HG03575 (cell line): ENCODE results near the gene PLBD2.

Experiments
- ATAC-seq: cut with Tn5 transposase; IDR thresholded peaks from one replicate; pipeline ENCODE4 v1.9.1; 2021; ENCODE audit not compliant: unreplicated experiment, insufficient number of reproducible peaks, low FRiP score; ENCODE audit errors: extremely low read depth

Gene PLBD2

DNA sequence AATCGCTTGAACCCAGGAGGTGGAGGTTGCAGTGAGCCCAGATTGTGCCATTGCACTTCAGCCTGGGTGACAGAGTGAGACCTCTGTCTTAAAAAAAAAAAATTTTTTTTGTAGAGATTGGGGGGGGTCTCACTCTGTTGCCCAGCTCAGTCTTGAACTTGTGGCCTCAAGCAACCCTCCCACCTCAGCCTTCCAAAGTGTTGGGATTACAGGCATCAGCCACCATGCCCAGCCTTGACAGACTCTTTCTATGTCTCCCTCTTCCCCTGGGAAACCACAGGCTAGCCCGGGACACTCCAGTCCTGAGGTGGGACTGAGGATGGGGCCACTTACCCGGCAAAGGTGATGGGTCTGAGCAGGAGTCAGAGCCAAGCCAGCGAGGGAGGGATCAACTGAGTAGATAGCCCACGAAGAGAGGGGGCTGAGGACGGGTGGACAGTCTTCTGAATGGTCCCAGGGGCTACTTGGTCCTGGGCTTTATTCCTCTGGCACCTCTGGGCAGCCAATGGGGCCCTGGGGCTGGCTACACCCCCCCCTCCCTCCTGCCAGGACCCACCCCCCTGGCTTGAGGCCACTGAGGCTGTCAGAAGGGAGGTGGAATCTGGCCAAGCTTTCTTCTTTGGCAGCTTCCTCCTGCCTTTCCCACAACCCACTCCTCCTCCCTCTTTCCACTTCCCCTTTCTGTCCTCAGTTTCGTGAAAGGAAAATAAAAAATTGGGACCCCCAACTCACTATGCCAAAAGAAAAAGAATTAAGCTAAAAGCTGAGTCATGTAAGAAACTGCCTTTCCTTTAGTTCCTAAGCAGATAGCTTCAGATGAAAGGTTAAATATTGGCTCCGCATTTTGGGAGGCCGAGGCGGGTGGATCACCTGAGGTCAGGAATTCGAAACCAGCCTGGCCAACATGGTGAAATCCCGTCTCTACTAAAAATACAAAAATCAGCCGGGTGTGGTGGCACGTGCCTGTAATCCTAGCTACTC lies 45.3 kb downstream of the PLBD2 start, which contains the start of gene SDS:
SDS (minus strand) TSS at position 453 of the 981 bp plus-strand sequence. CDS start 4,179 bp downstream, outside the sequence.
- no peak for ATAC-seq

DNA sequence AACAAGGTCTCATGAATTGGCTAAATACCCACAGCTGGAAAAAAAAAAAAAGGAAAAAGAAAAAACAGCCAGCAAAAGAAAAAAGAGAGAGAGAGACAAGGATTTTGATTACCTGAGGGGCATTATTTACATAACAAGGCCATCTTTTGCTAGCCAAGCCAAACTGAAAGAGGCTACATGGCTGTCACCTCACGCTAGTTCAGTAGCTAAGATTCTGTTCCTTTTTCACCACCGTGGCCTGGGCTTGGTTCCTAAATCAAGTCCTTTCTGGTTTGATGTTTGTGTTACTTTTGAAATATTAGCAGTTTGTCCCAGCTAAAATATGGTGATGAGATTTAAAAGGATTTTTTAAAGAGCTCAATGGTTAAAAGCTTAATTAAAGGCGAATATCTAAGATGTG lies 47.3 kb downstream of the PLBD2 start:
- no peak for ATAC-seq

DNA sequence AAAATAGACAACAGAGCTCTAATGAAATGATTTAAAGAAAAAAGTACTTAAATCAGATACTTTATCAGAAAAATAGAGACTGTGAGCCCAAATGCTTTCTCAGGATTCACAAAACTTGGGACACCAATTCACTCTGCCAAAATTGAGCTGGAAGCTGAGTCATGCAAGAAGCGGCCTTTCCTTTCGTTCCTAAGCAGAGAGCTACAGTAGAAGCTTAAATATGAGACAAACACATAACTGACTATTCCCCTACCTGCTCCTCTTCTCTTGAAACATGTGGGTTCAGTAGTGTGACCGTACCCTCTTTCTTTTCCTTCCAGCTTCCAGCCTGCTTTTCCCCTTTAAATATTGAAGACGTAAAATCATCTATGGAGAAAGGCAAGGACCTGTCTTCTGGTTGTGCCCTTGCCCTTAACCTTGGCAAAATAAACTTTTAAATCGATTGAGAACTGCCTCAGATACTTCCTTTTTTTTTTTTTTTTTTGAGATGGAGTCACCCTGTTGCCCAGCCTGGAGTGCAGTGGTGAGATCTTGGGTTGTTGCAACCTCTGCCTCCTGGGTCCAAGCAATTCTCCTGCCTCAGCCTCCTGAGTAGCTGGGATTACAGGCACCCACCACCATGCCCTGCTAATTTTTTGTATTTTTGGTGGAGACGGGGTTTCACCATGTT lies 49.7 kb downstream of the PLBD2 start:
- ATAC-seq = no peak

DNA sequence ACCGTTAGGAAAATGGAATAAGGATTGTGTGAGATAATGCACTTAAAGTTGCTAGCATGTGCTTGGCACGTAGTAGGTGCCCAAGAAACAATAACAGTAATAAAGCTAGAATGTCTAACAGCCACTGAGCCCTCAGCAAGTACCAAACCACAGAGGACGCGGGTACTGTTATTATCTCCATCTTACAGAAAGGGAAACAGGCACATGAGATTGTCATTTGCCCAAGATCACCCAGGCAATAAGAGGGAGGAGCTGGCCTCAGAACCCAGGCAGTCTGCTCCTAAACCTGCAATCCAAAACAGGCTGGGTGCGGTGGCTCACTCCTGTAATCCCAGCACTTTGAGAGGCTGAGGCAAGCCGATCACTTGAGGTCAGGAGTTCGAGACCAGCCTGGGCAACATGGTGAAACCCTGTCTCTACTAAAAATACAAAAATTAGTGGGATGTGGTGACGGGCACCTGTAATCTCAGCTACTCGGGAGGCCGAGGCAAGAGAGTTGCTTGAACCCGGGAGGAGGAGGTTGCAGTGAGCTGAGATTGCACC lies 50.4 kb downstream of the PLBD2 start:
- no peak for ATAC-seq

DNA sequence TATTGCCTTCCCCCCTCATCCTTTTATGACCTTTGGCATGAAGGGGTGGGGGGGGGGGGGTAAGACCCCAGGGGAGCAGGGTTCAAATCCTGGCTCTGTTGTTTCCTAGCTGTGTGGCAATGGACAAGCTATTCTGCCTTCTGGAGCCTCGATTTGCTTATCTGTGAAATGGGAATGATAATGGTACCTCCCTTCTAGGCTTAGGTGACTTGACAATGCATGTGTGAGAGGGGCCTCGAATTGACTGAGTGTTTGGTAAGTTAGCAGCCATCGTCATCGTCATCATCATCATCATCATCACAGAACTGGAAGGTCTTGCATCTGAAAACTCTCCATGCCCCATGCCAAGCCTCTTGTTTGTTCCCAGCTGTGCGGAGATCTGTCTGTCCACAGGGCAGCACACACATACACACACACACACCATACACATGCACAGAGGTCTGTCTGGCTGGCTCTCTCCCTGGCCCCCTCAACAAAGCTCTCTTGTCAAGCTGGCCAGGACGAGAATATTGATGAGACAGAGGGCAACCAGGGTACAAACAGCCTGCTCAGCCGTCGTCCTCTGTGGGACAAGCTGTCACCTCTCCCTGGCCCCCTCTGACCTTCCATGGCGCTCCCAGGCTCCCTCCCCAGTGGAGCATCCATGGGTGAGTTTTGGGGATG lies 51.2 kb downstream of the PLBD2 start:
- no peak for ATAC-seq

DNA sequence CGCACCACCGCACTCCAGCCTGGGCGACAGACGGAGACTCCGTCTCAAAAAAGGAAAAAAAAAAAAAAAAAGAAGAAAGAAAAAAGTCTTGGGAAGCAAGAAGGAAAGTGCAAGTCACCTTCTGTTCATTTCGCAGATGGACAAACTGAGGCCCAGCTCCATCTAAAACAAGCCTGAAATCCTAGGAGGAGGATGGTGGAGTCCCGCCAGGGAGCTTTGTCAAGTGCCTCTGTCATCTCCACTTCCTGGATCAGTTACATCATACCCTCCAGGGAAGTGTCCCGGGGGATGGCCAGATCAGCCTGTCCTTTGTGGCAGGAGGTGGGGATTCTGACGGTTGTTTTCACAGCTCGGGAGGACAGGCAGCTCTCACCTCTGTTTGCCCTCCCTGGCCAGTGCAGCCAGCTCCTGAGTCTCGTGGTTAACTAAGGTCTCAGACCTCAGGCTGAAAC lies 55.1 kb downstream of the PLBD2 start:
- ATAC-seq = no peak

DNA sequence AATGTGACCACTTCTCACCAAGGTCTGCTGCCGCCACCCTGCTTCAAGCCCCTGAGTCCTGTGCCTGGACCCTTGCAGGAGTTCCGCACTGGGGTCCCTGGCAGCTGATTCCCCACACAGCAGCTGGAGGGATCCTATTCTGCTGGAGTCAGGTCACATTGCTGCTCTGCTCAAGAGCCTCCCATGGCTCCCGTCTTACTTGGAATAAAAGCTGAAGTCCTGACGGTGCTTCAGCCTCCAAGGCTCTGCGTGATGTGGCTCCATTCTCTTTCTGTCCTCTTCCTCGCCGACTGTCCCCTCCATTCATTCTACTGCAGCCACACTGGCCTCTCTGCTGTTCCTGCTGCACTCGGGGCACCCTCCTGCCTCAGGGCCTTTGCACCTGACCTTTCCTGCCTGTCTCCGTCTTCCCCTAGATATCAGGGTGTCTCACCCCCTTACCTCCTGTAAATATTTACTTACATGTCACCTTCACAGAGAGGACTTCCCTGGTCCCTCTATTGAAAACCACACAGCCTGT lies 56.2 kb downstream of the PLBD2 start:
- ATAC-seq = no peak

DNA sequence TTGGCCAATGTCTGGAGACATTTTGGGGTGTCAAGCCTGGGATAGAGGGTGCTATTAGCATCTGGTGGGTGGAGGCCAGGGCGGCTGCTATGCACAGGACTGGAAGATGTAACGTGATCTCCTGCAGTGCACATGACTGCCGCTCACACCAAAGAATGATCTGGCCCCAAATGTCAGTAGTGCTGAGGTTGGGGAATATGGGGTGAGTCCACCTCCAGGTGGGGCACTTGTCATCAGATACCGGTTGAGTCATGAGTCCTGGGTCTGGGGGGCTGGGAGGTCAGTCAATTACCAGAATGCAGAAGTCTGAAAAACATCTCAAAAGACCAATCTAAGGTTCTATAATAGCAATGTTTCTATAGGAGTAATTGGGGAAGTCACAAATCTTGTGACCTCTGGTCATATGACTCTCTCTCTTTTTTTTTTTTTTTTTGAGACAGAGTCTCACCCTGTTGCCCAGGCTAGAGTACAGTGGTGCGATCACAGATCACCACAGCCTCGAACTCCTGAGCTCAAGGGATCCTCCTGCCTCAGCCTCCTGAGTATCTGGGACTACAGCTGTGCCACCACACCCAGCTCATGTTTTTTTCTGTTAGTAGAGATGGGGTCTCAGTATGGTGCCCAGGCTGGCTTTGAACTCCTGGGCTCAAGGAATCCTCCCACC lies 57.8 kb downstream of the PLBD2 start:
- no peak for ATAC-seq

DNA sequence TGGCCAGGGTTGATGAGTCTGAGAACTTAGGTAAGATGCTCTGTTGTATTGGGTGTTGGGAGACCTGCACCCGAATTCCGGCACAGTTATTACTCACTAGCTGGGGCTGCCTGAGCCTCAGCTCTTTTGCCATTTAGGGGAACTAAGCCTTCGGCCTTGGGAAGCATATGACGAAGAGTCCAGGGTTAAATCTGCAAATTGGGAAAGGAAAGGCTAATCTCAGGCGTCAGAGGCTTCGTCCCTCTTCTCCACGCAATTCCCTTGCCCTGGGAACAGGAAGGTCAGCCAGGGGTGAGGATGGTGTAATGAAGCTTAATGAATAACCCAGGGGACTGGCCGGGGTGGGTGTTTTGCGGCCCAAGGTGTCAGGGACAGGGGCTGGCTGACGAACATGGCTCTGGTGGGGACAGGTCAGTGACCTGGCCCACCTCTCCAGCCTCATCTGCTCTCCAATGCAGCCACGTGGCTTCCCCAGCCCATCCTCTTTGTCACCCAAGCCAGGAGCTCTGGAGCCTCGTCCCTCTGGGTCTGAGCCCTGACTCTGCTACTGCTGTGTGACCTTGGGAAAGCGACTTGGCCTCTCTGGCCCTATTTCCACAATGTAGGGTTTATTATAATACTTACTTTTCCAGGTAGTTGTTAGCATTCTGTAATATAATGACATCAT lies 60.0 kb downstream of the PLBD2 start:
- no peak for ATAC-seq

DNA sequence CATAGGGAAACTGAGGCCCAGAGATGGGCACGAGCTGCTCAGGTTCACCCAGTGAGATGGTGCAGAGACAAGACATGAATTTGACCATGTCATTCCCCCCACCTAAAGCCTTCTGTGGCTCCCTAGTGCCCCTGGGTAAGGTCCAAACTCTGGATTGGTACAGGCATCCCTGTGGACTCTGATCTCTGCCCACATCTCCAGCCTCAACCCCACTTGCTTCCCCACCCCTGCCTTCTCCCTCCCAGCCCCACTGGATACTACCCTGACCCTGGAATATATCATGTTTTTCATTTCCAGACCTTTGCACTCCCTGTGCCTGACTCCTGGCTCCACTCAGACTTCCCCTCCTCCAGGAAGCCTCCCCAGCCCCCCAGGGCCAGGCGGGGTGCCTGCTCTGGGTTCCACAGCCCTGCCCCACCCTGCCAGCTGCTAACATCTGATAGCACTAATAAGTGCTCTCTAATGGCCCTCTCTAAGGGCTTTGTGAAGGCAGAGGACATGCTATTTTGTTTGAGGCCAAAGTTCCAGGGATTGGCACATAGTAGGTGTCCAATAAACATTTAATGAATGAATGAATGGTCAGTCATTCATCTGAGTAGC lies 62.7 kb downstream of the PLBD2 start:
- ATAC-seq = no peak

DNA sequence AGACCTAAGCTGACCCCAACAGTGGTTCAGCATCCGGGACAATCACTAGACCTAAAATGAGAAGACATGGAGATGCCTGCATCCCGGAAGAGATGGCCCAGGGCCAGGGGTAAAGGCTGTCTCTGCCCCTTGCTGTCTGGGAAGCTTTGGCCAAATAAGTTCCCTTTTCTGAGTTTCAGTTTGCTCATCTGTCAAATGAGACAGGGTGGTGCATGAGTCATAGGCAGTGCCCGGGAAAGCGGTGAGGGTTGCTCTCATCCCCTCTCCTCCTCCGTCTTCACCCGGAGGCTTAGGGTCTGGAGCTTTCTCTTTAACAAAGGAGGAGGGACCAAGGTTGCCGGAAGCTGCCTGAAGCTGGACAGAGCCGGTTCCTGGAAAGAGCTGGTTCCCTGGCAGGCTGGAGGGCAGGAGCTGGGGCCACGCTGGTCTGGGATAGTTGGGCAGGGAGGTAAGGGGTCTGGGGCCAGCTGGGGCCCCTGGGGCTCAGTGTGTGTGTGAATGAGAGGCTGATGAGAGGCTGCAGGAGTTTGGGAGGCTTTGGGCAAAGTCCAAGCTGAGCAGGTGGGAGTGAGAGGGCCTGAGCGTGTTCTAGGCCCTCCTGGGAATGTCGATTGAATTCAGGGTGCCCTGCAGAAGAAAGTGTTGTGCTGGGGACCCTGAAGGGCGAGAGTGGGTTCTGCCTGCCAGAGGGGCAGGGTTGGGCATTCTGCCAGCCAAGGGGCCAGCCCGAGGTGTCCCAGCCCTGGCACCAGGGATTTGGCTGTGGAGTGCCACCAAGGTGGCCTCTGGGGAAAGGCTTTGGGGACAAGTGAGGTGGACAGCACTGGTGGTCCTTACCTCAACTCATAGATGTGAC lies 63.9 kb downstream of the PLBD2 start, which contains the start of gene SDSL:
SDSL (plus strand) TSS at position 351 of the 856 bp plus-strand sequence. CDS start 5,603 bp downstream, outside the sequence.
- peak; percentile 73 for ATAC-seq

DNA sequence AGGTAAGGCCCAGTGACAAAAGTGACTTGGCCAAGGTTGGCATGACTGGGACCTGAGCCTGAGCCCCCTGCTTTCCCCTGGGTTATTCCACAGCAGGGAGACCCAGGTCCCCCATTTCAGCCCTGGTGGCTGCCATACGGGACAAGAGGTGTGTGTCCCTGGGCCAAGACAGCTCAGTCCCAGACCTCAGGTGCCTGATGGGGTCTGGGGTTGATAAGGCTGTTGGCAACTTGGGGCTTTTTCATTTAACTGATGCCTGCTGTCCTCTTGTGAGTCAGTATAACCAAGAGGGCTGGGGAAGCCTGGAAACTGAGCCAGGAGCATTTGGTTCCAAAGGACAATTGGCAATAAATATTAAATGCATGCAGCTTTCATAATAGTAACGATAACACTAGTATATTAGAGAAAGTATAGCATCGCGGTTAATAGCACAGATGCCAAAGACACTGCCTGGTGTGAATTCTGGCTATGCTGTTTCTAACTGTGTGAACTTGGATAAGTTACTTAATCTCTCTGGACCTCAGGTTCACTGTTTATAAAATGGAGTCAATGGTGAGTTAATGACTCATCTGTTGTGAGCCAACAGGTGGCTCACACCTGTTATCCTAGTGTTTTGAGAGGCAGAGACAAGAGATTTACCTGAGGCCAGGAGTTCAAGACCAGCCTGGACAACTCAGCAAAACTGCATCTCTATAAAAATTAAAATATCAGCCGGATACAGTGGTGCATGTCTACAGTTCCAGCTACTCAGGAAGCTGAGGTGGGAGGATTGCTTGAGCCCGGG lies 64.7 kb downstream of the PLBD2 start:
- ATAC-seq = no peak

DNA sequence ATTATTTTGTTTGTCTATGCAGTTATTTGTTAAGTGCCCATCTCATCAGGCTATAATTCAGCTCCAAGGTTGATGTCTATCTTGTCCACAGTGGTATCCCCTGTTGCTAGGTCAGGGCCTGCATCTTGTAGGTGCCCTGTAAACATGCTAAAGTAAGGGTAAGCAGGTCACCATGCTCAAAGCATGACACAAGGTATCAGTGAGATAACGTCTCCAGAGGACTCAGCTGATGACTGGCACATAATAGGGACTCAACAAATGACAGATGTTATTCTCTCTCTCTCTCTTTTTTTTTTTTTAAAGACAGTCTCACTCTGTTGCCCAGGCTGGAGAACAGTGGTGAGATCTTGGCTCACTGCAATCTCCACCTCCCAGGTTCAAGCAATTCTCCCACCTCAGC lies 66.1 kb downstream of the PLBD2 start:
- no peak for ATAC-seq

DNA sequence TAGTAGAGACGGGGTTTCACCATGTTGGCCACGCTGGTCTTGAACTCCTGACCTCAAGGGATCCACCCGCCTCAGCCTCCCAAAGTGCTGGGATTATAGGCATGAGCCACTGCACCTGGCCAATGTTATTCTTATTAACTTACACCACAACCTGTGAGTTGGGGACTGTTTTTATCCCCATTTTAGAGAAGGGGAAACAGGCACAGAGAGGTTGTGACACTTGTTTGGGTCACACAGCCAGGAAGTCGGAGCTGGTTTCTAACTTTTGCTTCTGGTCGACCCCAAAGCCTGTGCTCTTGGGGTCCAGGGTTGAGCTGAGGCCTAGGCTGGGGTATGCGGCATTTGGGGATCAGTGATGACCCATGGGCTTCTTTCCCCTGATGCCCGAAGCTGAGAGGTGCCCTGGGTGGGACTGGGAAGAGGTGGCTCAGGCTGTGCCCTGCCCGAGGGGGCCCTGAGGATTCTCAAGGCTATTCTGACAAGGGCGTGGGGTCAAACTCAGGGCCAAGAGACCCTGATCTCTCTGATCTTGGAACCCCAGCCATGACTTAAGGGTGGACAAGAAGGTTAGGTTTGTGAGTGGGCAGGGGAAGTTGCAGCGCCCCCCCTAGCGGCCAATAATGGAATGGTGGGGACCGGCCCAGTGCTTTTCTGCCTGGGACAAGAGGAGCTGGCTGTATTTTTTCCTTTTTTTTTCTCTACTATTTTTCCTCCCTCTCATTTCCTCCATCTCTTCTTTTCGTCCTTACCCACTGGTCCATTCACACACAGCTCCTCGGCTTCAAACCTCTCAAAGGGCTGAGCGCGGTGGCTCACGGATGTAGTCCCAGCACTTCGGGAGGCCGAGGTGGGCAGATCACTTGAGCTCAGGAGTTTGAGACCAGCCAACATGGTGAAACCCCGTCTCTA lies 66.8 kb downstream of the PLBD2 start:
- no peak for ATAC-seq

DNA sequence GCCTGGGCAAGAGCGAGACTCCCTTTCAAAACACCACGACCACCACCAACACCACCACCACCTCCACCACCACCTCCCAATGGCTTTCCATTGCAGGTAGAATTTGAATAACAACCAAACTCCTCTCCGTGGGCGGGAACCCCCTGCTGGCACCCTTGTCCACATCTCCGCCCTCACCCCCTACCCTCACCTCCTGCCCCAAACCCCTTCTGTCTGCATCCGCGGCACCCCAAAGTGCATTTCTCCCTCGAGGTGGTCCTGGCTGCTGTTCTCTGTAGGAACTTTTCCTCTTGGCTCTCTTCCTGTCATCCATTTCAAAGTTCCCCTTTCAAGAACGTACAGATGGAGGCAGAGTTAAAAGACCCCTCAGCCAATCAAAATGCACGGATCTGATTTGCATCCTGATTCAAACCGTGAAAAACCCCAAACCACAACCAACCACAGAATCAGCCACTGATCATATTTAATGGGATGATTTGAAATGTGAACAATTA lies 67.6 kb downstream of the PLBD2 start:
- ATAC-seq = no peak
